ENCODE measurements around the gene LDB2.

LDB2 gene

DNA sequence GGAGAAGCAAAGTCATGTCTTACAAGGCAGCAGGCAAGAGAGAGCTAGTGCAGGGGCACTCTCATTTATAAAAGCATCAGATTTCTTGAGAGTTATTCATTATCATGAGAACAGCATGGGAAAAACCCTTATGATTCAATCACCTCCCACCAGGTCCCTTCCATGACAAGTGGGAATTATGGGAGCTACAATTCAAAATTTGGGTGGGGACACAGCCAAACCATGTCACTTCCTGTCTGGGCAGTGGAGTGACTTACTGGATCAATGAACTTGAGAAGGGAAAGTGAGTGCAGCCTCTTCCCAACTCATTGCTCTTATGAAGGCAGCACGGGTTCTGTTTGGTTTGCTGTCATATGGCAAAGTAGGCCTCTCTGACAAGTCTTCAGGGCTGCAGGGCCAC is 410.4 kb downstream of the LDB2 start:
- DNase-seq (ENCODE audit: low read depth, low spot score): no peak

DNA sequence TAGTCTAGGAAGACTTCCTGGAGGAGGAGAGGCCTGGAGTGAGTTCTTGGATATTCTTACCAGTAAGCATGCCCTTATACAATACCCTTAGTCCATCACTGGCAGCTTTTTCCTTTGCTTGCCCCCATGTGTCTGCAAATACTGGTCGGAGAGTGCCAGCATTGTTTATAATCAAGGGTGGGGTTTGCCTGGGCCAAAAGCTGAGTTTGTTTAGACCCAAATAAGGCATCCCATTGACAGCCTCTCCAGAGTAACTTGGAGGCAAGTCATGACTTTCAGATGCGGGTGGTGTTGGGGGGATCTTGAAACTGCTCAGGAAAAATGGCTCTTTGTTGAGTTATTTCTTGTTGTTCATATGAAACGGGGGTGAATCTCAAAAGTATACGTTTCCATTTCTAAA is 413.7 kb downstream of the LDB2 start:
- no peak for DNase-seq (ENCODE audit: low read depth, low spot score)

DNA sequence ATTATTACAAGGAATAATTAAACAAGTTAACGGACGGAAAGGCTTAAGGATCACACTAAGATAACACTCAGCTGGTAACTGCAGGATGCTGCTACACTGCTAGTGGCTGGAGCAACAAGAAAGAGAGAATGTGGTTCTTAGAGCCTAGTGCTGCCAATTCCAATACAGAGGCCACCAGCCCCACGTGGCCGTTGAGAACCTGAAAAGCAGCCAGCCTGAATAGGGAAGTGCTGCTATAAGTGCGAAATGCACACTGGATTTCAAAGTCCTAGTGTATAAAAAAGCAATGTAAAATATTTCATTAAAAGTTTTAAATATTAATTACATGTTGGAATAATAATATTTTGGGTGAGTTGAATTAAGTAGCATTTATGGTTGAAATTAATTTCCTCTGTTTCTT is 414.9 kb downstream of the LDB2 start:
- DNase-seq (ENCODE audit: low read depth, low spot score): no peak

DNA sequence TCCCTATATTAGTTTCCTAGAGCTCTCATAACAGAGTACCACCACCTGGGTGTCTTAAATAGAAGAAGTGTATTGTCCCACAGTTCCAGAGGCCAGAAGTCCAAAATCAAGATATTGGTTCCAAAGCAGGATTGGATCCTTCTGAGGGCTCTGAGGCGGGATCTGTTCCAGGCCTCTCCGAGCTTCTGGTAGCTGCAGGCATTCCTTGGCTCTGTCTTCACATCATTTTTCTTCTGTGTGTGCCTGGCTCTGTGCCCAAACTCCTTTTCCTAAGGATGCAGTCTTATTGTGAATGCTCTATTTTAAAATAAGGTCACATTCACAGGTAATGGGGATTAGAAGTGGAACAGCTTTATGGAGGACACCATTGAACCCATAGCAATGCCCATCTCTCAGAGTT is 418.4 kb downstream of the LDB2 start:
- DNase-seq (ENCODE audit: low read depth, low spot score): no peak

DNA sequence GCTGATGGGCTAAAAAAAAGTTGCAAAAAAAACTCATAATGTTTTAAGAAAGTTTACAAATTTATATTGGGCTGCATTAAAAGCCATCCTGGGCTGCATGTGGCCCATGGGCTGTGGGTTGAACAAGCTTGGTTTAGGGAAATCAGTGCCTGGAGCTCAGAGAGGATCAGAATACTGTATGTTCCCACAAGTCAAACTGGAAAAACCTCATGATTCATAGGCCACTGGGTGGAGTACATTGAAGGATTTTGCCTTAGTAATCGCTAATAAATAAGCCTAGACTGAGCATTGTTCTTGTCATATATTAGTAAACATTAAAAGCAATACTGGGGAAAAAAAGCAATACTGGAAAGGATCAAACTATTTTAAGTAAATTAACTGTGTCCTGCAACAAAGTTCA is 425.9 kb downstream of the LDB2 start:
- no peak for DNase-seq (ENCODE audit: low read depth, low spot score)

DNA sequence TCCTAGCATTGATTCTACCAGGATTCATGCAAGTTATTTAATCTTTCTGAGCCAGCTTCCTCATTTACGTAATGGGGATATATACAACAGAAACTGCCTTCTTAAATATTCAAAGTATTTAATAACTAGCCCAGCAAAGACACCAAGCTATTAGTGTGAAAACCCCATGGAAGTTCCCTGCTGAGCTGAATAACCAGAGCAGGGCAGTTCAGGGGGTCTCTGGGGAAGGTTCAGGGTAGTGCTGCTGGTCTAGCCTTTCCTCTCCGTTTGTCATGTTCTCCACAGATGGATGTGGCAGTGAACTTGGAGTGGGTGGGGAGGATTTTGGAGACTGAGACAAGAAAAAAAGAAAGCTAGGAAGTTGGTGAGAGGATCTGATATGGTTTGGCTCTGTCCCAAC is 431.4 kb downstream of the LDB2 start:
- DNase-seq (ENCODE audit: low read depth, low spot score): no peak

DNA sequence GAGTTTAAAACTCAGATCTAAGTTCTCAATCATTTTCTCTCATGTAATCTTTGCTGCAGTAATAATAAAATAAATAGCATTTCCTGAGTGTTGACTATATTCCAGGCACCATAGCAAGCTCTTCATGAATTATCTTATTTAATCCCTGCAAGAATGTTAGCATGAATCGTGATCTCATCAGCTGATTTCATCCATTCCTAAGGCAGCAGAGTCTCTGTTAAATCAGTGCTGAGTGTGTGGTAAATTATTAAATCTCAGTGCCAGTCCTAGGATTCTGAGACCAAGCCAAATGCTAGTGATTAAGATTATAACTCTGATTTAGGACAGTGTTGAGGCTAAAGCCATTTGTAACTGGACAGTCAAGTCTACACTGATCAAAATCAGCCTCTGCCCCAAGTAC is 431.9 kb downstream of the LDB2 start:
- DNase-seq (ENCODE audit: low read depth, low spot score): no peak

DNA sequence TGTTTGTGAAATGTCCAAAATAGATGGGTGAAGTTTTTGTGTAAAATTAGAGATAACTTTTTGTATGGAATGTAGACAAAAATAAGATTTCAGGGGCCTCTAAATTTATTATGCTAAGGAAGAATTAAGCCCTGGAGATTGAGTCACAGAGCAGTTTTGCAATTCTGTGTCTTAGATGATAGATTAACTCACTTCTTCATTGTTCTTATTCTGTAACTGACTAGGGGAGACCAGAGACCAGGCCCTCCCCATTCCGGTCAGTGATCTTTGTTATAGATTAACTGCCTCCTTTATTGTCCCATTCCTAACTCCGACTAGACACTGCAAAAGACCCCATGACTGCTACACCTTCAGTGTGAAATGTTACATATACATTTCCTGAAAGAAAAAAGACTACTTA is 433.8 kb downstream of the LDB2 start:
- no peak for DNase-seq (ENCODE audit: low read depth, low spot score)

DNA sequence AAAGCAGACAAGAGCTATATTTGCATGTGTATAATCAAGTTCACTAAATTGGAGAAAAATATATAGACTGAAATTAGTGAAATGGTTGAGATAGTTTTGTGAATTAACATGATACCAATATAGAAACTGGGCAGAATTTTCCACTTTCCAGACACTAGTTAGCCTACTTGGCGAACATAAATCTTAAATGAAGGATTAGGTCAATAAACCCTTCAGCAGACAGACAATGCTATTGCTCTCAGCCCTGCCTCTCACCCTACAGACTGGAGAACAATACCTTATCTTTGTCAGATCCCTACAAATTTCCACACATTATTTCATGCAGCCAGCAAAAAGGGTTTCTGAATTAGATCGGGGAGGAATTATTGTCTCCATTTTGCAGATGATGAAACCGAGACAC is 435.8 kb downstream of the LDB2 start:
- DNase-seq (ENCODE audit: low read depth, low spot score): no peak

DNA sequence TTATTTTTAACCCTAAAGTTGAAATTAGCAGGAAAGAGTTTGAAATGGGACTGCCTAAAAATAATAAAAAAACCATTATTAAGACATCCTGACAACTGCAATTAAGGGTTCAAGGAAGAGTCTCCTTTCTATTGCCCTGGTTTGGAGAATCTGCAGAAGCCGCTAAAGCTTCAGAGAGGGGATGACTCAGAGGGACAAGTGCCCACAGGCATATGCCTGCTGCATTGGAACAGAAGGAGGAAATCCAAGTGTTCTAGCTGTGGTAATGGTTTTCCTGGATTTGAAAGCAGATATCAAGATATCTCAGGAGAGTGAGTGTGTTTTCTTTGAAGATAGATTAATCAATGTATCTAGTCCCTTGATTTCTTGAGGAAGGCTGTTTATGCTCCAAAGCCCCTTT is 437.1 kb downstream of the LDB2 start:
- no peak for DNase-seq (ENCODE audit: low read depth, low spot score)

DNA sequence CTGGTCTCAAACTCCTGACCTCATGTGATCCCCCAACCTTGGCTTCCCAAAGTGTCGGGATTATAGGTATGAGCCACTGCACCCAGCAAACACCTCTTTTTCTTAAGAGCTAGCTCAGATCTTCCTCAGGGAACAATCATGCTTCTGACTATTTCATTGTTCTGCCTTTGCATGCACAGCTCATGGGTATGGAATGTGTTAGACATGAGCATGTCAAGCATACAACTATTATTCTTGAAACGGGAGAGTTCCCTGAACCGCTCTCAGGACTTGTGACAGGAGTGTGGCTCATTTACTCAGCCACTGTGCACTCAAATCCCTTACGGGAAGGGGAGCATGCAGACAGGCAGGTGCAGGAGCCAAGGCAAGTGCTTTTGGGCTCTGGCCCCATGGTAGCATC is 440.5 kb downstream of the LDB2 start:
- DNase-seq (ENCODE audit: low read depth, low spot score): no peak
